ENCODE data around the gene YY1AP1.
"Not testable (repeated sequence)": the region's sequence is repeated elsewhere in the genome, so short reads cannot be mapped to it uniquely, and the experiment has no call there.

Gene YY1AP1

GRCh38 chr1:155688324-155689080 lies at the start of gene YY1AP1:
YY1AP1 (minus strand) TSS chr1:155688774; CDS start chr1:155680436, 8,338 bp downstream.
- DNase-seq, result peak; percentile 70 to 100 (median 91)

DNA sequence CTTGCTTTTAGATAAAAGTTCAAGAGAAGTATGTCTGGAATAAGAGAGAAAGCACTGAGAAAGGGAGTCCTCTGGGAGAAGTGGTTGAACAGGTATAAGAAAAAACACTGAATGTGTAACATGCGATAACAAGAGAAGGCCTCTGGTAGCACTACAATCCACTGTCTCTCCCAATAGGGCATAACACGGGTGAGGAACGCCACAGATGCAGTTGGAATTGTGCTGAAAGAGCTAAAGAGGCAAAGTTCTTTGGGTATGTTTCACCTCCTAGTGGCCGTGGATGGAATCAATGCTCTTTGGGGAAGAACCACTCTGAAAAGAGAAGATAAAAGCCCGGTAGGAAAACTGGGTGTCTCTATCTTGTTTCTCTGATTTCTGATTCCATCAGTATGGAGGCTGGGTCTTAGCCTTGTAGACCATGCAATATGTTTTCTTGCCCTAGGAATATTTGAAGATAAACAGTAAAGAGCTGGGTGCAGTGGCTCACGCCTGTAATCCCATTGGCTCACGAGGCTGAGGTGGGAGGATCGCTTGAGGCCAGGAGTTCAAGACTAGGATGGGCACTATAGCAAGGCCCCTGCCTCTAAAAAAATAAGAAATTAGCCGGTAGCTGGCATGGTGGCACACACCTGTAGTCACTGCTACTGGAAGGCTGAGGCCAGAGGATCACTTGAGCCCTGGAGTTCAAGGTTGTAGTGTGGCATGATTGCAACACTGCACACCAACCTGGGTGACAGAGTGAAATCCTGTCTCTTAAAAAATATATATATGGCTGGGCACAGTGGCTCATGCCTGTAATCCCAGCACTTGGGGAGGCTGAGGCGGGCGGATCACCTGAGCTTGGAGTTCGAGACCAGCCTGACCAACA lies 40.7 kb upstream of the YY1AP1 start:
- peak in 33 of 51 donors; percentile 1 to 76 (median 32) for DNase-seq

DNA sequence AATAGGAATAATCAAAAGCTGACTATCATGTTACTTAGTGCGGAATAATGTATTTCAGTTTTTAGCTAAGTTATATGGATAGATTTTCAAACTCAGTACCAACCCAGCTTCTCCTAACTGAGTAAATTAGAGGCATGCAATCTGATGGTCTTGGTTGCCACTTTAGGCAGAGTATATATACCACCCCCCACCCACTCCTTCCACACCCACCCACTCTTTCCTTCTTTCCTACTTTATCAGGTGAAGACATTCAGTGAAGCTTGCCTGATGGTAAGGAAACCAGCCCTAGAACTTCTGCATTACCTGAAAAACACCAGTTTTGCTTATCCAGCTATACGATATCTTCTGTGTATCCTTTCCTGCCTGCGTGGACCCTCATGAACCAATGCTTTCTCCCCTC lies 36.6 kb upstream of the YY1AP1 start:
- DNase-seq, result no peak

GRCh38 chr1:155719703-155720102 lies 31.1 kb upstream of the YY1AP1 start:
- no peak for DNase-seq

- peak in 7 of 51 donors; percentile 1 to 48 (median 6) for DNase-seq
Measured at GRCh38 chr1:155718524-155719115, 30.0 kb upstream of the YY1AP1 start.

DNA sequence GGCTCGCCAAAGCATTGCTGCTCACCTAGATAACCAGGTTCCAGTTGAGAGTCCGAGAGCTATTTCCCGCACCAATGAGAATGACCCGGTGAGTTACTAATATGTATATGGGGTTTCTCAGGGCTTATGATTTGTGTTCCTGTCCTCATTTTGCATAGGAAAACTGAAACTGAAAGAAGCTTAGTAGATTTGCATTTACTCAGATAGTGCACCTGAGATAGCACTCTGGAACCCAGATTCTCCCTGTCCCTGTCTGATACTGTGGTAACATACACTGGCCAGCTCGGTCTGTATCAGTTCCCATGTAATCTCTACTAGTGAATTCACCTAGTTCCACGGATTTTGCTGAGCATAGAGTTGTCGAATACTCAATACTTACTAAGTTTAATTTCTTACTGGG lies 28.5 kb upstream of the YY1AP1 start:
- no peak for DNase-seq

- DNase-seq, result no peak
Measured at GRCh38 chr1:155715777-155716176, 27.2 kb upstream of the YY1AP1 start.

DNA sequence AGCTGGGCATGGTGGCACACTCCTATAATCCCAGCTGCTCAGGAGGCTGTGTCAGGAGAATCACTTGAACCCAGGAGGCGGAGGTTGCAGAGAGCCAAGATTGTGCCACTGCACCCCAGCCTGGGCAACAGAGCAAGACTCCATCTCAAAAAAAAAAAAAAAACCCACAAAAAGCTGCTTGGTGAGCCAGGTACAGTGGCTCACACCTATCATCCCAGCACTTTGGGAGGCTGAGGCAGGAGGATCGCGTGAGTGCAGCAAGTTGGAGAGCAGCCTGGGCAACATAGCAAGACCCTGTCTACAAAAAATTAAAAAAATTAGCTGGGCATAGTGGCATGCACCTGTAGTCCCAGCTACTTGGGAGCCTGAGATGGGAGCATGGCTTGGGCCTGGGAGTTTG lies 26.5 kb upstream of the YY1AP1 start:
- DNase-seq, result not testable (repeated sequence)

GRCh38 chr1:155713075-155713474 lies 24.5 kb upstream of the YY1AP1 start:
- DNase-seq, result peak in 1 of 51 donors; percentile 21

- peak in 1 of 51 donors; percentile 21 for DNase-seq
Measured at GRCh38 chr1:155712636-155713035, 24.1 kb upstream of the YY1AP1 start.

GRCh38 chr1:155711457-155711856 lies 22.9 kb upstream of the YY1AP1 start:
- not testable (repeated sequence) for DNase-seq

DNA sequence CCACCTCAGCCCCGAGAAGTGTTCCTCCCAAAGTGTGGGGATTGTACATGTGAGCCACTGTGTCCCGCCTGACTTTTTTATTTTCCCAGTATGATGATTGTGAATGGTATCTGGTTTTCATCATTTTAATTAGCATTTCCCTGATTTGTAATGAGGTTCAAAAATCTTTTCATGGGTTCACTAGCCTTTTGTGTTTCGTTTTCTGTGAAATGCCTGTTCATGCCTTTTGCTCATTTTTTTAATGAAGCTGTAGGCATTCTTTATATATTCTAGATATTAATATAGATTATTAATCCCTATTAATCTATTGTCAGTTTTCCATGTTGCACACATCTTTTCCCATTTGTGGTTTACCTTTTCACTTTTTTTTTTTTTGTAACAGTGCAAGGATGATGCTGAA lies 20.8 kb upstream of the YY1AP1 start:
- no peak for DNase-seq

DNA sequence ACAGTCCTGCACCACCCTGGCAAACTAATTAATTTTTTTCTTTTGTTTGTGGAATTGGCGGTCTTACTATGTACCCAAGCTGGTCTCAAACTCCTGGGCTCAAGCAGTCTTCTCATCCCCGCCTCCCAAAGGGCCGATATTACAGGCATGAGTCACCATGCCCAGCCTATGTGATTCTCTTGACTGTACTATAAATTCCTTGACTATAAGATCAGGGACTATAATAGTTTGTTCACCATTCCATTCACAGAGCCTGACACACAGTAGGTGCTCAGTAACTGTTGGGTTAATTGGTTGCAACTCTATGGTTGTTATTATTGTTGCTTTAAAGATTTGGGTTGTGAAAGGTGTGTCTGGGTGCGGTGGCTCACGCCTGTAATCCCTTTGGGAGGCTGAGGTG lies 17.6 kb upstream of the YY1AP1 start:
- DNase-seq, result no peak

- not testable (repeated sequence) for DNase-seq
Measured at GRCh38 chr1:155704414-155704813, 15.8 kb upstream of the YY1AP1 start.

GRCh38 chr1:155703216-155703615 lies 14.6 kb upstream of the YY1AP1 start:
- no peak for DNase-seq

GRCh38 chr1:155701675-155702074 lies 13.1 kb upstream of the YY1AP1 start:
- not testable (repeated sequence) for DNase-seq

- DNase-seq, result not testable (repeated sequence)
Measured at GRCh38 chr1:155699062-155699461, 10.5 kb upstream of the YY1AP1 start.

DNA sequence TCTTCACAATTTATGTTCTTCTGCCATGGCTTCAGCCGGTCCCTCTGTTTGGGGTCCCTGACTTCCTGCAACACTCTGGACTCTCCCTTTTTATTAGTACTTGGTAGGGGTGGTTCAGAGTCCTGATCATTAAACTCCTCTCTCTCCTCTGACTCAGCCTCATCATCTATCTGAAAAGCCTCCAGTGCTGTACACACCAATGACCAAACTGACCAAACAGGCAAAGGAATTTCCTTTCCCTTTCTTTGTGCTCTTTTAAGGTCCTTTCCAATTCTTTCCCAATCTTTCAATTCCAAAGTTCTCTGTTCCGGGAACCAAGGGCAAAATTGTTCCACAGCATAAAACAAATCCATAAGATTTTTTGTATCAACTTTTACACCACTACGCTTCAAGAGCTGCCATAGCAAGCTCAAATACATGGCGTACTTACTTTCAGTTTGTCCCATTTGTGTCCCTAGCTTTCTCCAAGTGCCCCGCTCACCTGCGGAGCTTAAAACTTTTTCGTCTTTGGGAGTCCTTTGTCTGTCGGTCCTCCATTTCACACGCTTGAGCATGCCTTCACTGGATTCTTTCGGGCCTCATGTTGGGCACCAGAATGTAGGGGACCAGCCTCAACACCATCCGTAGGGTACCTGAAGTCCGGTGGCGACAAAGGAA lies 9.9 kb upstream of the YY1AP1 start:
- DNase-seq, result no peak

- not testable (repeated sequence) for DNase-seq
Measured at GRCh38 chr1:155697616-155698015, 9.0 kb upstream of the YY1AP1 start.

GRCh38 chr1:155697046-155697445 lies 8.5 kb upstream of the YY1AP1 start:
- DNase-seq, result no peak

DNA sequence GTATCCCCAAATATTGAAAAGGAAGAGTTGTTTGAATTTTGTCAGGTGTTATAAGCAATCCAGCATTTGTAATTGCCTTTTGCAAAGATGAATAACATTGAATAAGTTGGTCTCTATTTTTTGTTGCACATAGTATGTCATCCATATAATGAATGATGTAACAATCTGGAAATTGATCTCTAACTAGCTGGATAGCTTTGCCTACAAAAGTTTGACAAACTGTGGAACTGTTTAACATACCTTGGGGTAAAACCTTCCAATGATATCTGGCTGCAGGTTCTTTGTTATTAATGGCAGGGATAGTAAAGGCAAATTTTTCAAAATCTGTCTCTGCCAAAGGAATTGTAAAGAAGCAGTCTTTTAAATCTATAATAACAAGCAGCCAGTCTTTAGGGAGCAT lies 8.0 kb upstream of the YY1AP1 start:
- DNase-seq, result no peak

DNA sequence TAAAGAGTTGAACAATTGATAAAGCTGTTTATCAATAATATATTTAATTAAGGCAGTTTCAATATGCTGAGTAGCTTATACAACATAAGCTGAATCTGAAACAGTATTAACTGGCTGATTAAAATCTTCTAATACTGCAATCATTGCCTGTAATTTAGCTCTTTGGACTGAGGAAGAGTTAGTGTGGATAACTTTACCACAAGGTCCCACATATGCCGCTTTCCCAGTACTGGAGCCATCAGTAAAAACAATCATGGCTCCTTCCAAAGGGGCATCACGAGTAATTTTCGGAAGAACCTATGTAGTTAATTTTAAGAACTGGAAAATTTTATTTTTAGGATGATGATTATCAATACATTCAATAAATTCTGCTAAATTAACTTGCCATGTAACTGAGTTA lies 7.0 kb upstream of the YY1AP1 start:
- DNase-seq, result no peak
